ENCODE measurements around the gene ACTL6B. TPM values are rescaled to one million over a fixed set of nuclear protein-coding genes. Genes with fewer than 3 reads are reported as not detected.

Gene ACTL6B
- total RNA-seq, 1 experiment from 2014 or later, result 1.3 TPM

GRCh38 chr7:100689230-100690135 lies 33.2 kb upstream of the ACTL6B start:
- H3K27me3 Mint-ChIP-seq (ENCODE audit: low read depth), result no peaks in the 10 kb centered on the region
- H3K36me3 Mint-ChIP-seq, result peaks cover 32% of the 10 kb centered on the region
- H3K4me1 Mint-ChIP-seq, result peaks cover 29% of the 10 kb centered on the region
- ChIA-PET CTCF (interaction anchor here (0.6 to 8.5 kb wide), 10 partner anchors 11 to 103 kb away, joined by 3 to 108 read pairs (median 5); partner anchors contain the start of genes FBXO24, LRCH4, MOSPD3 and PCOLCE), POLR2A (interaction anchor here (0.6 to 1.4 kb wide), 2 partner anchors 12 to 16 kb away, joined by 3 to 4 read pairs; no protein-coding TSS in a partner anchor)
- no peaks in the 10 kb centered on the region for H3K9me3 Mint-ChIP-seq
- DNase-seq (ENCODE audit: low spot score), result no peak
- peak overlapping the region; percentile 76 for H3K27ac Mint-ChIP-seq
- TF ChIP-seq ZNF263 (CRISPR knock-in tag; IDR thresholded peaks at IDR 0.05; ENCODE audit: low read depth) (no peak), FOXP1 (CRISPR knock-in tag; IDR thresholded peaks at IDR 0.05; ENCODE audit: borderline replicate concordance) (0 out of 2 replicates have a peak, but pooled peaks have one; percentile 18), NFE2L1 (CRISPR knock-in tag; IDR thresholded peaks at IDR 0.05) (no peak)
- TF ChIP-seq, protein P1, sequence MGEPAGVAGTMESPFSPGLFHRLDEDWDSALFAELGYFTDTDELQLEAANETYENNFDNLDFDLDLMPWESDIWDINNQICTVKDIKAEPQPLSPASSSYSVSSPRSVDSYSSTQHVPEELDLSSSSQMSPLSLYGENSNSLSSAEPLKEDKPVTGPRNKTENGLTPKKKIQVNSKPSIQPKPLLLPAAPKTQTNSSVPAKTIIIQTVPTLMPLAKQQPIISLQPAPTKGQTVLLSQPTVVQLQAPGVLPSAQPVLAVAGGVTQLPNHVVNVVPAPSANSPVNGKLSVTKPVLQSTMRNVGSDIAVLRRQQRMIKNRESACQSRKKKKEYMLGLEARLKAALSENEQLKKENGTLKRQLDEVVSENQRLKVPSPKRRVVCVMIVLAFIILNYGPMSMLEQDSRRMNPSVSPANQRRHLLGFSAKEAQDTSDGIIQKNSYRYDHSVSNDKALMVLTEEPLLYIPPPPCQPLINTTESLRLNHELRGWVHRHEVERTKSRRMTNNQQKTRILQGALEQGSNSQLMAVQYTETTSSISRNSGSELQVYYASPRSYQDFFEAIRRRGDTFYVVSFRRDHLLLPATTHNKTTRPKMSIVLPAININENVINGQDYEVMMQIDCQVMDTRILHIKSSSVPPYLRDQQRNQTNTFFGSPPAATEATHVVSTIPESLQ (CRISPR knock-in tag; IDR thresholded peaks at IDR 0.05), result no peak
- TF ChIP-seq, protein P2, sequence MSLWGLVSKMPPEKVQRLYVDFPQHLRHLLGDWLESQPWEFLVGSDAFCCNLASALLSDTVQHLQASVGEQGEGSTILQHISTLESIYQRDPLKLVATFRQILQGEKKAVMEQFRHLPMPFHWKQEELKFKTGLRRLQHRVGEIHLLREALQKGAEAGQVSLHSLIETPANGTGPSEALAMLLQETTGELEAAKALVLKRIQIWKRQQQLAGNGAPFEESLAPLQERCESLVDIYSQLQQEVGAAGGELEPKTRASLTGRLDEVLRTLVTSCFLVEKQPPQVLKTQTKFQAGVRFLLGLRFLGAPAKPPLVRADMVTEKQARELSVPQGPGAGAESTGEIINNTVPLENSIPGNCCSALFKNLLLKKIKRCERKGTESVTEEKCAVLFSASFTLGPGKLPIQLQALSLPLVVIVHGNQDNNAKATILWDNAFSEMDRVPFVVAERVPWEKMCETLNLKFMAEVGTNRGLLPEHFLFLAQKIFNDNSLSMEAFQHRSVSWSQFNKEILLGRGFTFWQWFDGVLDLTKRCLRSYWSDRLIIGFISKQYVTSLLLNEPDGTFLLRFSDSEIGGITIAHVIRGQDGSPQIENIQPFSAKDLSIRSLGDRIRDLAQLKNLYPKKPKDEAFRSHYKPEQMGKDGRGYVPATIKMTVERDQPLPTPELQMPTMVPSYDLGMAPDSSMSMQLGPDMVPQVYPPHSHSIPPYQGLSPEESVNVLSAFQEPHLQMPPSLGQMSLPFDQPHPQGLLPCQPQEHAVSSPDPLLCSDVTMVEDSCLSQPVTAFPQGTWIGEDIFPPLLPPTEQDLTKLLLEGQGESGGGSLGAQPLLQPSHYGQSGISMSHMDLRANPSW (CRISPR knock-in tag; conservative IDR thresholded peaks at IDR 0.05; ENCODE audit: low read depth), result no peak
- no peak overlapping the region for H3K4me3 Mint-ChIP-seq
- ATAC-seq, result no peak

DNA sequence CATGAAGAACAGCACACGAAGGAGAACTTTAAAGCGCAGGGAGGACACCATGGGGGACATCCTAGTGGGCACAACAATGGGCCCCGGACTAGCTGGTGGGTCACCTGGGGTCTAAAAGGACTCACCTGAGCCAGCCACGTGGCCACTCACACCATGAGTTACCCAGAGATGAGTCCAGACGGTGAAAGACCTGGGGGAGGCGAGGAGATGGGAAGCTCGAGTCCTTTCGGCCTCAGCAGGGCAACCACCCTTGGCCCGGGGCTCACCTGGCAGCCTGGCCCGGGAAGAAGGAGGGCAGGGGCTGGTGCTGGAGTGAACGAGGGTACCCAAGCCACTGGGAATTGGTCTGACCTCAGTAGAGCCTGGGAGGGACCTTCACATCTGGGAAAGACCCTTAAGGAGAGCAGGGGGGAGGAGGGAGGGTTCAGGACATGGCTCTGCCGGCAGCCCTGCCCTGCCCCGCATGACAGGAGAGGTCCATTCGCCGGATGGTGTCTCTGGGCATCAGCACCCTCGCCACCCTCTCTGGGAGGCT lies 32.1 kb upstream of the ACTL6B start:
- ChIA-PET POLR2A (interaction anchor here (1.4 kb wide), 1 partner anchor 11 kb away, joined by 4 read pairs; no protein-coding TSS in a partner anchor), CTCF (interaction anchor here (1.6 kb wide), 1 partner anchor 86 kb away, joined by 6 read pairs; the partner anchor contains the start of gene PCOLCE)
- DNase-seq (ENCODE audit: low spot score), result no peak
- no peak for ATAC-seq
- H3K27me3 Mint-ChIP-seq (ENCODE audit: low read depth), result no peaks in the 10 kb centered on the region
- no peaks in the 10 kb centered on the region for H3K9me3 Mint-ChIP-seq
- peaks cover 29% of the 10 kb centered on the region for H3K4me1 Mint-ChIP-seq
- peaks cover 34% of the 10 kb centered on the region for H3K36me3 Mint-ChIP-seq
- H3K27ac Mint-ChIP-seq, result peak overlapping the region; percentile 76
- H3K4me3 Mint-ChIP-seq, result no peak overlapping the region
- TF ChIP-seq, protein P3, sequence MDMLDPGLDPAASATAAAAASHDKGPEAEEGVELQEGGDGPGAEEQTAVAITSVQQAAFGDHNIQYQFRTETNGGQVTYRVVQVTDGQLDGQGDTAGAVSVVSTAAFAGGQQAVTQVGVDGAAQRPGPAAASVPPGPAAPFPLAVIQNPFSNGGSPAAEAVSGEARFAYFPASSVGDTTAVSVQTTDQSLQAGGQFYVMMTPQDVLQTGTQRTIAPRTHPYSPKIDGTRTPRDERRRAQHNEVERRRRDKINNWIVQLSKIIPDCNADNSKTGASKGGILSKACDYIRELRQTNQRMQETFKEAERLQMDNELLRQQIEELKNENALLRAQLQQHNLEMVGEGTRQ (CRISPR knock-in tag; IDR thresholded peaks at IDR 0.05), result no peak
- TF ChIP-seq SP1 (CRISPR knock-in tag; conservative IDR thresholded peaks at IDR 0.05) (no peak), ZMAT4 (CRISPR knock-in tag; IDR thresholded peaks at IDR 0.05) (no peak), ZNF317 (CRISPR knock-in tag; IDR thresholded peaks at IDR 0.05; ENCODE audit: borderline replicate concordance, low read depth) (no peak), ZBTB43 (CRISPR knock-in tag; IDR thresholded peaks at IDR 0.05) (no peak), GABPB1 (CRISPR knock-in tag; IDR thresholded peaks at IDR 0.05) (no peak), NR2C2 (CRISPR knock-in tag; IDR thresholded peaks at IDR 0.05) (no peak), EMX1 (CRISPR knock-in tag; IDR thresholded peaks at IDR 0.05) (no peak), CBFB (CRISPR knock-in tag; IDR thresholded peaks at IDR 0.05; ENCODE audit: low read depth) (no peak), NR3C1 (CRISPR knock-in tag; conservative IDR thresholded peaks at IDR 0.05; ENCODE audit: low read depth) (no peak)
- TF ChIP-seq, protein P4, sequence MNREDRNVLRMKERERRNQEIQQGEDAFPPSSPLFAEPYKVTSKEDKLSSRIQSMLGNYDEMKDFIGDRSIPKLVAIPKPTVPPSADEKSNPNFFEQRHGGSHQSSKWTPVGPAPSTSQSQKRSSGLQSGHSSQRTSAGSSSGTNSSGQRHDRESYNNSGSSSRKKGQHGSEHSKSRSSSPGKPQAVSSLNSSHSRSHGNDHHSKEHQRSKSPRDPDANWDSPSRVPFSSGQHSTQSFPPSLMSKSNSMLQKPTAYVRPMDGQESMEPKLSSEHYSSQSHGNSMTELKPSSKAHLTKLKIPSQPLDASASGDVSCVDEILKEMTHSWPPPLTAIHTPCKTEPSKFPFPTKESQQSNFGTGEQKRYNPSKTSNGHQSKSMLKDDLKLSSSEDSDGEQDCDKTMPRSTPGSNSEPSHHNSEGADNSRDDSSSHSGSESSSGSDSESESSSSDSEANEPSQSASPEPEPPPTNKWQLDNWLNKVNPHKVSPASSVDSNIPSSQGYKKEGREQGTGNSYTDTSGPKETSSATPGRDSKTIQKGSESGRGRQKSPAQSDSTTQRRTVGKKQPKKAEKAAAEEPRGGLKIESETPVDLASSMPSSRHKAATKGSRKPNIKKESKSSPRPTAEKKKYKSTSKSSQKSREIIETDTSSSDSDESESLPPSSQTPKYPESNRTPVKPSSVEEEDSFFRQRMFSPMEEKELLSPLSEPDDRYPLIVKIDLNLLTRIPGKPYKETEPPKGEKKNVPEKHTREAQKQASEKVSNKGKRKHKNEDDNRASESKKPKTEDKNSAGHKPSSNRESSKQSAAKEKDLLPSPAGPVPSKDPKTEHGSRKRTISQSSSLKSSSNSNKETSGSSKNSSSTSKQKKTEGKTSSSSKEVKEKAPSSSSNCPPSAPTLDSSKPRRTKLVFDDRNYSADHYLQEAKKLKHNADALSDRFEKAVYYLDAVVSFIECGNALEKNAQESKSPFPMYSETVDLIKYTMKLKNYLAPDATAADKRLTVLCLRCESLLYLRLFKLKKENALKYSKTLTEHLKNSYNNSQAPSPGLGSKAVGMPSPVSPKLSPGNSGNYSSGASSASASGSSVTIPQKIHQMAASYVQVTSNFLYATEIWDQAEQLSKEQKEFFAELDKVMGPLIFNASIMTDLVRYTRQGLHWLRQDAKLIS (CRISPR knock-in tag; IDR thresholded peaks at IDR 0.05; ENCODE audit: borderline replicate concordance), result no peak
- TF ChIP-seq, protein P5, sequence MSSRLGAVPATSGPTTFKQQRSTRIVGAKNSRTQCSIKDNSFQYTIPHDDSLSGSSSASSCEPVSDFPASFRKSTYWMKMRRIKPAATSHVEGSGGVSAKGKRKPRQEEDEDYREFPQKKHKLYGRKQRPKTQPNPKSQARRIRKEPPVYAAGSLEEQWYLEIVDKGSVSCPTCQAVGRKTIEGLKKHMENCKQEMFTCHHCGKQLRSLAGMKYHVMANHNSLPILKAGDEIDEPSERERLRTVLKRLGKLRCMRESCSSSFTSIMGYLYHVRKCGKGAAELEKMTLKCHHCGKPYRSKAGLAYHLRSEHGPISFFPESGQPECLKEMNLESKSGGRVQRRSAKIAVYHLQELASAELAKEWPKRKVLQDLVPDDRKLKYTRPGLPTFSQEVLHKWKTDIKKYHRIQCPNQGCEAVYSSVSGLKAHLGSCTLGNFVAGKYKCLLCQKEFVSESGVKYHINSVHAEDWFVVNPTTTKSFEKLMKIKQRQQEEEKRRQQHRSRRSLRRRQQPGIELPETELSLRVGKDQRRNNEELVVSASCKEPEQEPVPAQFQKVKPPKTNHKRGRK (CRISPR knock-in tag; IDR thresholded peaks at IDR 0.05; ENCODE audit: borderline replicate concordance), result no peak
